ENCODE measurements around the gene BCL7B. TPM values are rescaled to one million over a fixed set of nuclear protein-coding genes. Genes with fewer than 3 reads are reported as not detected.

The BCL7B gene
- total RNA-seq, 1 experiment from 2014 or later: 41.0 TPM

GRCh38 chr7:73549176-73549575 is 8.3 kb downstream of the BCL7B start:
- ChIA-PET POLR2A (ENCODE audit: unreplicated experiment) (no interaction called here), CTCF (no interaction called here)
- H3K9me2 ChIP-seq (replicated peaks; ENCODE audit: low read length): no peaks in the 10 kb centered on the region
- intact Hi-C loops (cut with micrococcal nuclease): no loop called here
- H3K27ac ChIP-seq (ENCODE audit: low read length): no peak overlapping the region
- no peaks in the 10 kb centered on the region for H4K20me1 ChIP-seq (ENCODE audit: low read length)
- ATAC-seq: no peak
- no peak for TF ChIP-seq EZH2phosphoT487 (IDR thresholded peaks at IDR 0.05; ENCODE audit: borderline replicate concordance, low read length)
- no peak for TF ChIP-seq EZH2 (IDR thresholded peaks at IDR 0.05; ENCODE audit: low read length, unreplicated experiment)
- no peak for TF ChIP-seq CTCF (conservative IDR thresholded peaks at IDR 0.05; ENCODE audit: low read depth, low read length)
- H3K27me3 ChIP-seq (ENCODE audit: low read length): no peaks in the 10 kb centered on the region
- no peak overlapping the region for H3K4me2 ChIP-seq (ENCODE audit: low read length)
- DNase-seq: no peak
- H3K4me3 ChIP-seq (ENCODE audit: low read length): no peak overlapping the region
- H3K4me1 ChIP-seq (ENCODE audit: insufficient read depth, low read length): no peaks in the 10 kb centered on the region
- H3K36me3 ChIP-seq (ENCODE audit: low read depth, low read length): peaks cover 25% of the 10 kb centered on the region
- no peaks in the 10 kb centered on the region for H3K9me3 ChIP-seq (ENCODE audit: low read length)
- BruUV-seq (replicated peaks): no TSS peak
- H2AFZ ChIP-seq (ENCODE audit: low read length): no peak overlapping the region
- no peak overlapping the region for H3K9ac ChIP-seq (ENCODE audit: low read length)
- H3F3A ChIP-seq (ENCODE audit: low read length, unreplicated experiment): no peaks in the 10 kb centered on the region
- H3K79me2 ChIP-seq (ENCODE audit: low read length): peaks cover 76% of the 10 kb centered on the region

- Histone ChIP-seq H3K36me3 (ENCODE audit: low read depth, low read length) (peaks cover 21% of the 10 kb centered on the region), H3K9me2 (replicated peaks; ENCODE audit: low read length) (no peaks in the 10 kb centered on the region), H3K9me3 (ENCODE audit: low read length) (no peaks in the 10 kb centered on the region), H3K9ac (ENCODE audit: low read length) (no peak overlapping the region), H4K20me1 (ENCODE audit: low read length) (no peaks in the 10 kb centered on the region), H3K4me2 (ENCODE audit: low read length) (no peak overlapping the region), H3K4me1 (ENCODE audit: insufficient read depth, low read length) (no peaks in the 10 kb centered on the region), H3K27ac (ENCODE audit: low read length) (no peak overlapping the region), H3K79me2 (ENCODE audit: low read length) (peaks cover 63% of the 10 kb centered on the region), H3K4me3 (ENCODE audit: low read length) (no peak overlapping the region), H3K27me3 (ENCODE audit: low read length) (no peaks in the 10 kb centered on the region), H2AFZ (ENCODE audit: low read length) (no peak overlapping the region), H3F3A (ENCODE audit: low read length, unreplicated experiment) (no peaks in the 10 kb centered on the region)
- BruUV-seq (replicated peaks): no TSS peak
- TF ChIP-seq CTCF (conservative IDR thresholded peaks at IDR 0.05; ENCODE audit: low read depth, low read length) (no peak), EZH2 (IDR thresholded peaks at IDR 0.05; ENCODE audit: low read length, unreplicated experiment) (no peak), EZH2phosphoT487 (IDR thresholded peaks at IDR 0.05; ENCODE audit: borderline replicate concordance, low read length) (no peak)
- ChIA-PET CTCF (no interaction called here), POLR2A (ENCODE audit: unreplicated experiment) (no interaction called here)
- intact Hi-C loops (cut with micrococcal nuclease): no loop called here
- ATAC-seq (no peak), DNase-seq (no peak)
Observed at GRCh38 chr7:73547841-73548240, 9.6 kb downstream of the BCL7B start.

GRCh38 chr7:73544678-73545077 is 12.8 kb downstream of the BCL7B start:
- Histone ChIP-seq H3K4me2 (ENCODE audit: low read length) (no peak overlapping the region), H3K79me2 (ENCODE audit: low read length) (peaks cover 46% of the 10 kb centered on the region), H3F3A (ENCODE audit: low read length, unreplicated experiment) (no peaks in the 10 kb centered on the region), H3K9me2 (replicated peaks; ENCODE audit: low read length) (no peaks in the 10 kb centered on the region), H3K36me3 (ENCODE audit: low read depth, low read length) (peaks cover 29% of the 10 kb centered on the region), H3K4me1 (ENCODE audit: insufficient read depth, low read length) (no peaks in the 10 kb centered on the region), H3K27ac (ENCODE audit: low read length) (no peak overlapping the region), H3K27me3 (ENCODE audit: low read length) (no peaks in the 10 kb centered on the region), H2AFZ (ENCODE audit: low read length) (no peak overlapping the region), H4K20me1 (ENCODE audit: low read length) (no peaks in the 10 kb centered on the region), H3K9ac (ENCODE audit: low read length) (no peak overlapping the region), H3K4me3 (ENCODE audit: low read length) (no peak overlapping the region), H3K9me3 (ENCODE audit: low read length) (no peaks in the 10 kb centered on the region)
- DNase-seq (no peak), ATAC-seq (no peak)
- POLR2A ChIA-PET (ENCODE audit: unreplicated experiment): no interaction called here
- CTCF ChIA-PET: no interaction called here
- no TSS peak for BruUV-seq (replicated peaks)
- no peak for TF ChIP-seq CTCF (conservative IDR thresholded peaks at IDR 0.05; ENCODE audit: low read depth, low read length)
- TF ChIP-seq EZH2 (IDR thresholded peaks at IDR 0.05; ENCODE audit: low read length, unreplicated experiment): no peak
- TF ChIP-seq EZH2phosphoT487 (IDR thresholded peaks at IDR 0.05; ENCODE audit: borderline replicate concordance, low read length): no peak
- intact Hi-C loops (cut with micrococcal nuclease): no loop called here

All from PC-3 (cell line).